Esophagus muscularis mucosa (tissue), 4 donors: Measurements from ENCODE around the gene RPS6KA1. TPM values are rescaled to one million over a fixed set of nuclear protein-coding genes. Genes with fewer than 3 reads are reported as not detected.

Source experiments
- DNase-seq: peaks from one replicate; pipeline ENCODE4 v3.0.0-alpha.2; 2017; ENCODE audit errors: extremely low spot score
- H3K27ac ChIP-seq, 4 donors: fragments of 200-600 bp; sonication (generic); replicated peaks in 1 of 4; 1 replicate in 3 of 4; 2 replicates in 1 of 4; pipeline ENCODE4 v1.5.1; 2016 to 2019; ENCODE audit warnings: mild to moderate bottlenecking in 1 of 4
- H3K27me3 ChIP-seq, 4 donors: fragments of 200-600 bp; sonication (generic); one replicate each; pipeline versions ENCODE4 v1.5.1 to v1.6.0; 2016 to 2019
- H3K36me3 ChIP-seq, 4 donors: fragments of 200-600 bp; sonication (generic); one replicate each; pipeline ENCODE4 v1.5.1; 2016 to 2019
- H3K4me1 ChIP-seq, 4 donors: fragments of 200-600 bp; sonication (generic); one replicate each; pipeline ENCODE4 v1.5.1; 2016 to 2019
- H3K4me3 ChIP-seq, 4 donors: fragments of 200-600 bp; sonication (generic); 1 replicate in 2 of 4; 2 replicates in 2 of 4; pipeline ENCODE4 v1.5.1; 2016 to 2019; ENCODE audit warnings: mild to moderate bottlenecking in 4 of 4, moderate library complexity in 1 of 4
- H3K9me3 ChIP-seq, 4 donors: fragments of 200-600 bp; sonication (generic); 1 replicate in 3 of 4; 2 replicates in 1 of 4; pipeline ENCODE4 v1.5.1; 2016 to 2019
- EP300 ChIP-seq: sonication (generic); formaldehyde crosslinking; IDR thresholded peaks from one replicate; pipeline ENCODE4 v1.6.1; 2017; ENCODE audit warnings: antibody characterized with exemption
- POLR2A ChIP-seq: fragments of 450-650 bp; IDR thresholded peaks from one replicate; pipeline ENCODE4 v1.6.1; 2017; ENCODE audit warnings: antibody characterized with exemption, moderate library complexity, mild to moderate bottlenecking, low read depth
- POLR2AphosphoS5 ChIP-seq, 2 donors: sonication (generic); formaldehyde crosslinking; IDR thresholded peaks; one replicate each; pipeline ENCODE4 v1.6.1; 2017; ENCODE audit warnings: antibody characterized with exemption in 2 of 2
- WGBS: methylation state at CpG from one replicate; pipeline ENCODE4 v1.1.5; 2018; 5-methylcytosine and 5-hydroxymethylcytosine counted together
- intact Hi-C: fragments of 100-400 bp; cut with DNase I; formaldehyde crosslinking; loops from one replicate; pipeline ENCODE4 v1.15.1; 2023
- total RNA-seq, 4 donors: library from RNA; depleted of rRNA; stranded (reverse); fragments of >200 nt; gene quantifications; one replicate each; pipeline versions ENCODE4 v1.1.0 to v1.2.1, GENCODE V29; 2016
- TF ChIP-seq, protein P1 (sequence below), 3 experiments: fragments of 200-600 bp in 2 of 3; fragments of 450-650 bp in 1 of 3; sonication (generic) in 2 of 3; IDR thresholded peaks; one replicate each; pipeline ENCODE4 v1.5.1; 2017 to 2019; ENCODE audit warnings: antibody characterized with exemption in 3 of 3, mild to moderate bottlenecking in 2 of 3, moderate library complexity in 1 of 3

RPS6KA1 gene
- total RNA-seq: 10 to 100 TPM in 1 of 4 donors, 1 to 10 TPM in 3; 7.0 to 16.7 (median 8.7) TPM

DNA sequence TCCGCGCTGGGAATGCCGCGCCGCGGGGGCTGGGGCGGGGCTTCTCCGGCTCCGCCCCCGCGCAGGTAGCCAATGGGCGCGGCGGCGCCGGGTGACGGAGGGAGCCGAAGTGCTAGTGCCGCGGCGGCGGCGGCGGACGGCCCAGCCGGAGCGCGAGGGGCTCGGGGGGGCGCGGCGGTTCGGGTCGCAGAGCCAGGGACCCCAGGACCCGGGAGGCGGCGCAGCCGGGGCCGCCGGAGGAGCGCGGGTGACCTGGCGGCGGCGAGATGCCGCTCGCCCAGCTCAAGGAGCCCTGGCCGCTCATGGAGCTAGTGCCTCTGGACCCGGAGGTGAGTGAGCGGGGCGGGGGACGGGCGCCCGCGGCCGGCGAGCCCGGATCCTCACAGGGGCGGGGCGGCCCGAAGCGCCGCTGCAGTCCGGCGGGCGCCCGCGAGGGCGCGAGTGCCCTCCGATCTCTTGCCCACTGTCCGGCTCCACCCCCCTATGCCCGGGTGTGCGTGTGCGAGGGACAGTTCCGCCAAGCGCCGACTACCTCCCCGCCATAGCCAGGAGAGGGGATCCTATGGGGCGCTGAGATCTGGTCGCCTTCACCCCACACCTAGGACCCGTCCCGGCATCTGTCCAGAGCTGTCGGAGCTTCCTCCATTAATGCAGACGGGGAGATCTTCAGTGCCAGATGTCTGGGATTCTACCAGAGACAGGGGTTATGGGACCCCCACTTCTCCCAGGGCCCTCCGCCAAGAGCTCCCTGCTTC is at the start of gene RPS6KA1:
TSS of gene RPS6KA1 (plus strand) at position 107 of the 755 bp plus-strand sequence. CDS start at position 267, 160 bp downstream.
- TF ChIP-seq, protein P1, sequence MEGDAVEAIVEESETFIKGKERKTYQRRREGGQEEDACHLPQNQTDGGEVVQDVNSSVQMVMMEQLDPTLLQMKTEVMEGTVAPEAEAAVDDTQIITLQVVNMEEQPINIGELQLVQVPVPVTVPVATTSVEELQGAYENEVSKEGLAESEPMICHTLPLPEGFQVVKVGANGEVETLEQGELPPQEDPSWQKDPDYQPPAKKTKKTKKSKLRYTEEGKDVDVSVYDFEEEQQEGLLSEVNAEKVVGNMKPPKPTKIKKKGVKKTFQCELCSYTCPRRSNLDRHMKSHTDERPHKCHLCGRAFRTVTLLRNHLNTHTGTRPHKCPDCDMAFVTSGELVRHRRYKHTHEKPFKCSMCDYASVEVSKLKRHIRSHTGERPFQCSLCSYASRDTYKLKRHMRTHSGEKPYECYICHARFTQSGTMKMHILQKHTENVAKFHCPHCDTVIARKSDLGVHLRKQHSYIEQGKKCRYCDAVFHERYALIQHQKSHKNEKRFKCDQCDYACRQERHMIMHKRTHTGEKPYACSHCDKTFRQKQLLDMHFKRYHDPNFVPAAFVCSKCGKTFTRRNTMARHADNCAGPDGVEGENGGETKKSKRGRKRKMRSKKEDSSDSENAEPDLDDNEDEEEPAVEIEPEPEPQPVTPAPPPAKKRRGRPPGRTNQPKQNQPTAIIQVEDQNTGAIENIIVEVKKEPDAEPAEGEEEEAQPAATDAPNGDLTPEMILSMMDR (IDR thresholded peaks at IDR 0.05): no peak
- peak in 1 of 2 donors; percentile 23 for TF ChIP-seq POLR2AphosphoS5 (IDR thresholded peaks at IDR 0.05)
- peak within 1 kb of the TSS; percentile 66 to 91 (median 72) for H3K4me3 ChIP-seq
- intact Hi-C loops: no loop called here
- H3K36me3 ChIP-seq: no peaks in the 10 kb centered on the region
- H3K27me3 ChIP-seq: peaks cover 0 to 30% (median 0%) of the 10 kb centered on the region in 4 donors
- WGBS: 0% methylated on average over 13 of the region's 86 CpGs
- H3K9me3 ChIP-seq: no peaks in the 10 kb centered on the region
- peak within 1 kb of the TSS; percentile 54 to 71 (median 58) for H3K27ac ChIP-seq
- no peak for DNase-seq
- H3K4me1 ChIP-seq: peaks cover 9 to 20% (median 16%) of the 10 kb centered on the region in 4 donors

GRCh38 chr1:26482921-26483320 is 46.6 kb upstream of the RPS6KA1 start:
- no peaks in the 10 kb centered on the region for H3K27me3 ChIP-seq

GRCh38 chr1:26483980-26484379 is 45.6 kb upstream of the RPS6KA1 start:
- Histone ChIP-seq H3K9me3 (no peaks in the 10 kb centered on the region), H3K4me3 (no peak overlapping the region), H3K4me1 (no peaks in the 10 kb centered on the region), H3K36me3 (peaks cover 10 to 18% (median 13%) of the 10 kb centered on the region in 4 donors), H3K27me3 (no peaks in the 10 kb centered on the region), H3K27ac (no peak overlapping the region)
- TF ChIP-seq POLR2AphosphoS5 (IDR thresholded peaks at IDR 0.05) (no peak), EP300 (no peak)
- DNase-seq: no peak
- 78% methylated on average over 2 of the region's 2 CpGs for WGBS
- intact Hi-C loops: no loop called here

More at GRCh38 chr1:26482921-26483320, 46.6 kb upstream of the RPS6KA1 start:
- H3K27ac ChIP-seq: no peak overlapping the region
- no peak for TF ChIP-seq POLR2AphosphoS5 (IDR thresholded peaks at IDR 0.05)
- TF ChIP-seq POLR2A: no peak
- TF ChIP-seq, protein P1 (IDR thresholded peaks at IDR 0.05): no peak
- no peak for TF ChIP-seq EP300
- H3K4me1 ChIP-seq: no peaks in the 10 kb centered on the region
- H3K36me3 ChIP-seq: peaks cover 10 to 27% (median 17%) of the 10 kb centered on the region in 4 donors
- WGBS: 87% methylated on average over 2 of the region's 2 CpGs
- no peaks in the 10 kb centered on the region for H3K9me3 ChIP-seq
- intact Hi-C loops: no loop called here
- DNase-seq: no peak
- no peak overlapping the region for H3K4me3 ChIP-seq

- Histone ChIP-seq H3K27me3 (no peaks in the 10 kb centered on the region), H3K27ac (no peak overlapping the region), H3K4me1 (no peaks in the 10 kb centered on the region), H3K36me3 (no peaks in the 10 kb centered on the region), H3K9me3 (no peaks in the 10 kb centered on the region), H3K4me3 (no peak overlapping the region)
- intact Hi-C loops: loop anchor here (10.0 kb wide), 1 partner anchor 105 kb away; no protein-coding TSS in a partner anchor
- TF ChIP-seq, protein P1 (IDR thresholded peaks at IDR 0.05): no peak
- TF ChIP-seq POLR2AphosphoS5 (IDR thresholded peaks at IDR 0.05): no peak
- TF ChIP-seq POLR2A: no peak
- TF ChIP-seq EP300: no peak
- 94% methylated on average over 4 of the region's 4 CpGs for WGBS
- DNase-seq: no peak
These were observed 39.4 kb upstream of the RPS6KA1 start for GRCh38 chr1:26490155-26490554.

- Histone ChIP-seq H3K4me1 (peaks cover 0 to 5% (median 0%) of the 10 kb centered on the region in 4 donors), H3K36me3 (no peaks in the 10 kb centered on the region), H3K27me3 (no peaks in the 10 kb centered on the region), H3K9me3 (no peaks in the 10 kb centered on the region), H3K4me3 (no peak overlapping the region), H3K27ac (no peak overlapping the region)
- intact Hi-C loops: loop anchor here (10.0 kb wide), 1 partner anchor 102 kb away; no protein-coding TSS in a partner anchor
- TF ChIP-seq EP300 (no peak), POLR2AphosphoS5 (IDR thresholded peaks at IDR 0.05) (no peak), POLR2A (no peak)
- TF ChIP-seq, protein P1 (IDR thresholded peaks at IDR 0.05): no peak
- no peak for DNase-seq
- 70% methylated on average over 3 of the region's 3 CpGs for WGBS
These were observed 36.3 kb upstream of the RPS6KA1 start for GRCh38 chr1:26493267-26493666.
